ENCODE measurements around the gene RIN3. TPM values are rescaled to one million over a fixed set of nuclear protein-coding genes. Genes with fewer than 3 reads are reported as not detected.

The RIN3 gene
- total and polyA plus RNA-seq, 10 of the 15 experiments (the other 5 are each of a cell fraction or from before 2014, with no cell fraction given): 0.91 to 23.3 (median 6.3) TPM

DNA sequence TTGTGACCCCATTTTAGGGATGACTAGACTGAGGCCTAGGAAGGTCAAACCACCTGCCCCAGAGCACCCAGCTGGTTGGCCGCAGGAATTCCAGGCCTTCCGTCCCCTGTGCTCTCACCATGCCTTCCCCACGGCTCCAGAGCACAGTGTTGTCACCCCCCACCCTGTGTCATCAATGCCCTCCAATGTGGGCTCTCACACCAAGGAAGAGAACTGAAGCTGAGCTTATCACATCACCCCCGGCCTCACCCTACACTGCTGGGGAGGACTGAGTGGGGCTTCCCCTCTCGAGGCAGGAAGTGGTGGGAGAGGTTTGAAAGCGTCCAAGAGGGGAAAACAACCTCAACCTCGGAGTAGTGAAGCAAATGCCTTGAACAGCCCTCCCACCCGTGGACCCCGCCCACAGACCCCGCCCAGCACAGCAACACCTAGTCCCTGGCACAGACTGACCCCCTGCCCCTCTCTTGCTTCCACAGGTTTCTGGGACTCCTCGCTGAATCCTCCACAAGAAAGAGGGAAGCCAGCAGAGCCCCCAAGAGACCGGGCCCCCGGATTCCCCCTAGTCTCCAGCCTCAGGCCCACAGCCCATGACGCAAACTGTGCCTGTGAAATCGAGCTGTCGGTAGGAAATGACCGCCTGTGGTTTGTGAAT is 137.7 kb downstream of the RIN3 start (continued):
- TF ChIP-seq ZNF687 (IDR thresholded peaks at IDR 0.05) (peak; percentile 93), TAF1 (IDR thresholded peaks at IDR 0.05; ENCODE audit: borderline replicate concordance, low read depth, low read length) (no peak), RUNX3 (IDR thresholded peaks at IDR 0.05; ENCODE audit: low read length) (peak; percentile 85), ZNF207 (IDR thresholded peaks at IDR 0.05; ENCODE audit: borderline replicate concordance) (peak; percentile 40; the same call in 1 of the 2 replicates), EED (IDR thresholded peaks at IDR 0.05; ENCODE audit: low read depth) (peak; percentile 89), SMC3 (IDR thresholded peaks at IDR 0.05; ENCODE audit: borderline replicate concordance, low read length) (no peak), CBFB (IDR thresholded peaks at IDR 0.05; ENCODE audit: low read depth) (peak; percentile 55), IRF4 (IDR thresholded peaks at IDR 0.05; ENCODE audit: low read depth, low read length) (0 out of 2 replicates have a peak, but pooled peaks have one; percentile 54), E4F1 (IDR thresholded peaks at IDR 0.05; ENCODE audit: borderline replicate concordance, partially characterized antibody) (no peak), NBN (IDR thresholded peaks at IDR 0.05) (peak; percentile 85), RELA (IDR thresholded peaks at IDR 0.05; ENCODE audit: borderline replicate concordance, partially characterized antibody) (peak; percentile 62), HDGF (IDR thresholded peaks at IDR 0.05) (peak; percentile 85; the same call in 1 of the 2 replicates), ZNF24 (IDR thresholded peaks at IDR 0.05) (0 out of 2 replicates have a peak, but pooled peaks have one; percentile 27), SUPT20H (IDR thresholded peaks at IDR 0.05; ENCODE audit: borderline replicate concordance, control insufficient read depth, low read depth, low read length) (no peak), BACH1 (IDR thresholded peaks at IDR 0.05; ENCODE audit: borderline replicate concordance) (peak; percentile 23; the same call in 1 of the 2 replicates), ATF7 (IDR thresholded peaks at IDR 0.05; ENCODE audit: low read depth) (peak; percentile 60), MEF2A (IDR thresholded peaks at IDR 0.05; ENCODE audit: insufficient read depth, low read depth, low read length) (no peak; the same call in 1 of the 2 replicates), POLR2A (IDR thresholded peaks at IDR 0.05; ENCODE audit: low read depth, low read length) (peak; percentile 75), JUND (IDR thresholded peaks at IDR 0.05; ENCODE audit: low read depth, low read length) (peak; percentile 11; the same call in 1 of the 2 replicates), MXI1 (IDR thresholded peaks at IDR 0.05; ENCODE audit: low read depth, low read length) (peak; percentile 59; the same call in 1 of the 2 replicates), POLR2AphosphoS2 (IDR thresholded peaks at IDR 0.05; ENCODE audit: low read depth, low read length) (no peak), RELB (IDR thresholded peaks at IDR 0.05; ENCODE audit: low read depth) (peak; percentile 84; the same call in 1 of the 2 replicates), BHLHE40 (IDR thresholded peaks at IDR 0.05; ENCODE audit: borderline replicate concordance in 1 of 2, low read depth in 2 of 2, low read length in 1 of 2) (peak; percentile 37 to 66; a peak in 3 of 4 replicates)
